SK-N-SH (cell line): ENCODE data around the gene TWSG1. TPM values are rescaled to one million over a fixed set of nuclear protein-coding genes. Genes with fewer than 3 reads are reported as not detected.

Source experiments
- CTCF ChIA-PET: fragments of 300-600, 350-600 bp; formaldehyde crosslinking; extraction: SDS; loops from one replicate; lab custom pipeline; 2021; lab: Yijun Ruan, JAX
- POLR2A ChIA-PET: fragments of 350-600 bp; sonication (Branson Sonifier 250); formaldehyde crosslinking; extraction: SDS; loops from one replicate; lab custom pipeline; 2020; ENCODE audit warnings: antibody characterized with exemption, inconsistent platforms; lab: Yijun Ruan, JAX
- DNase-seq: peaks from one replicate; pipeline ENCODE4 v3.0.0; 2012
- H2AFZ ChIP-seq: fragments of 200-600 bp; sonication (generic); 2 replicates; pipeline ENCODE4 v1.8.1; 2016; ENCODE audit warnings: antibody characterized with exemption, mild to moderate bottlenecking, low read depth
- H3F3A ChIP-seq: fragments of 200-600 bp; sonication (generic); replicated peaks from 2 replicates; pipeline ENCODE3; 2016; ENCODE audit warnings: antibody characterized with exemption, mild to moderate bottlenecking; ENCODE audit not compliant: insufficient read depth
- H3K27ac ChIP-seq, 2 experiments: fragments of 200-500 bp in 1 of 2; fragments of 200-600 bp in 1 of 2; sonication (Bioruptor generic) in 1 of 2; sonication (generic), shearing (Covaris generic) in 1 of 2; 2 replicates each; pipeline versions ENCODE4 v1.5.1 to v1.6.1; 2014 to 2016; ENCODE audit warnings: low read depth in 2 of 2, inconsistent platforms in 1 of 2, low read length in 1 of 2, mild to moderate bottlenecking in 1 of 2, mixed read lengths in 1 of 2
- H3K27me3 ChIP-seq: fragments of 200-600 bp; sonication (generic), shearing (Covaris generic); 2 replicates; pipeline ENCODE4 v1.6.1; 2016; ENCODE audit warnings: mixed run types; ENCODE audit not compliant: insufficient read depth
- H3K36me3 ChIP-seq, 2 experiments: fragments of 200-500 bp in 1 of 2; fragments of 200-600 bp in 1 of 2; sonication (Bioruptor generic) in 1 of 2; sonication (generic) in 1 of 2; replicated peaks in 1 of 2; 2 replicates each; pipeline versions ENCODE3 to v1.5.1; 2014 to 2016; ENCODE audit warnings: low read length in 1 of 2, mild to moderate bottlenecking in 1 of 2; ENCODE audit not compliant: insufficient read depth in 2 of 2, control insufficient read depth in 1 of 2
- H3K4me1 ChIP-seq, 2 experiments: fragments of 200-500 bp in 1 of 2; fragments of 200-600 bp in 1 of 2; sonication (Bioruptor generic) in 1 of 2; sonication (generic), shearing (Covaris generic) in 1 of 2; 2 replicates each; pipeline versions ENCODE4 v1.5.1 to v1.6.1; 2014 to 2016; ENCODE audit warnings: low read depth in 1 of 2, low read length in 1 of 2, mixed run types in 1 of 2; ENCODE audit not compliant: insufficient read depth in 2 of 2, control insufficient read depth in 1 of 2
- H3K4me2 ChIP-seq: fragments of 200-600 bp; sonication (generic), shearing (Covaris generic); 2 replicates; pipeline ENCODE4 v1.6.1; 2017; ENCODE audit warnings: mixed run types
- H3K4me3 ChIP-seq, 2 experiments: fragments of 200-500 bp in 1 of 2; fragments of 200-600 bp in 1 of 2; sonication (Bioruptor generic) in 1 of 2; sonication (generic), shearing (Covaris generic) in 1 of 2; 2 replicates each; pipeline versions ENCODE4 v1.5.1 to v1.8.1; 2014 to 2016; ENCODE audit warnings: low read depth in 2 of 2, inconsistent platforms in 1 of 2, low read length in 1 of 2, mild to moderate bottlenecking in 1 of 2, mixed read lengths in 1 of 2, moderate library complexity in 1 of 2
- H3K79me2 ChIP-seq: fragments of 200-600 bp; sonication (generic); 2 replicates; pipeline ENCODE4 v1.8.1; 2017; ENCODE audit warnings: mild to moderate bottlenecking; ENCODE audit not compliant: insufficient read depth
- H3K9ac ChIP-seq: fragments of 200-600 bp; sonication (generic); 2 replicates; pipeline ENCODE4 v1.6.1; 2017; ENCODE audit warnings: mixed run types
- H3K9me2 ChIP-seq: fragments of 200-600 bp; sonication (generic); 2 replicates; pipeline ENCODE4 v1.6.1; 2017; ENCODE audit warnings: mixed run types
- H3K9me3 ChIP-seq: fragments of 200-600 bp; sonication (generic); 2 replicates; pipeline ENCODE4 v1.6.1; 2017; ENCODE audit warnings: mixed run types, mild to moderate bottlenecking, moderate library complexity
- H4K20me1 ChIP-seq: fragments of 200-600 bp; sonication (generic); 2 replicates; pipeline ENCODE4 v1.6.1; 2017; ENCODE audit warnings: mild to moderate bottlenecking, mixed run types; ENCODE audit not compliant: insufficient read depth
- CHD2 ChIP-seq: fragments of 150-350 bp; IDR thresholded peaks from 2 replicates; pipeline ENCODE4 v1.6.1; 2018; ENCODE audit warnings: low read length; ENCODE audit not compliant: partially characterized antibody
- GATA2 ChIP-seq: sonication (generic); formaldehyde crosslinking; IDR thresholded peaks from 2 replicates; pipeline ENCODE4 v1.5.0; 2020; ENCODE audit warnings: mild to moderate bottlenecking, missing genetic modification reagents
- JUND ChIP-seq: IDR thresholded peaks from 2 replicates; pipeline ENCODE4 v1.4.0; 2012
- MEF2A ChIP-seq: IDR thresholded peaks from 2 replicates; pipeline ENCODE4 v1.4.0; 2012; ENCODE audit warnings: low read depth, borderline replicate concordance
- NFIC ChIP-seq: IDR thresholded peaks from 2 replicates; pipeline ENCODE4 v1.4.0; 2012; ENCODE audit warnings: borderline replicate concordance
- RCOR1 ChIP-seq: fragments of 150-350 bp; IDR thresholded peaks from 2 replicates; pipeline ENCODE4 v1.6.1; 2017; ENCODE audit warnings: antibody characterized with exemption, low read length
- SIN3A ChIP-seq: IDR thresholded peaks from 2 replicates; pipeline ENCODE4 v1.6.1; 2012; ENCODE audit warnings: low read depth, mild to moderate bottlenecking, low read length, moderate library complexity, borderline replicate concordance
- YY1 ChIP-seq: IDR thresholded peaks from 2 replicates; pipeline ENCODE4 v1.4.0; 2012; ENCODE audit warnings: low read depth, mild to moderate bottlenecking
- WGBS: methylation state at CpG from one replicate; pipeline ENCODE4 v1.1.6; 2017; ENCODE audit warnings: low lambda C conversion rate; 5-methylcytosine and 5-hydroxymethylcytosine counted together
- polyA plus RNA-seq, 3 experiments: library from polyadenylated mRNA; depleted of rRNA; stranded (reverse); fragments of >200 nt; gene quantifications; 2 replicates each; pipeline ENCODE4 v1.2.3, GENCODE V29; 2012
- TF ChIP-seq, protein P1 (sequence below): IDR thresholded peaks from 2 replicates; pipeline ENCODE4 v1.4.0; 2012; ENCODE audit warnings: low read depth, borderline replicate concordance
- TF ChIP-seq, protein P2 (sequence below): fragments of 150-350 bp; IDR thresholded peaks from 2 replicates; pipeline ENCODE4 v1.6.1; 2017; ENCODE audit warnings: antibody characterized with exemption, low read length, low read depth, borderline replicate concordance
- TF ChIP-seq, protein P3 (sequence below): IDR thresholded peaks from 2 replicates; pipeline ENCODE4 v1.4.0; 2012; ENCODE audit warnings: low read depth
- TF ChIP-seq, protein P4 (sequence below): IDR thresholded peaks from 2 replicates; pipeline ENCODE4 v1.4.0; 2012; ENCODE audit warnings: low read depth, borderline replicate concordance

The TWSG1 gene
- polyA plus RNA-seq, 1 of the 3 experiments (the other 2 are of a cell fraction): 44.0 TPM

DNA sequence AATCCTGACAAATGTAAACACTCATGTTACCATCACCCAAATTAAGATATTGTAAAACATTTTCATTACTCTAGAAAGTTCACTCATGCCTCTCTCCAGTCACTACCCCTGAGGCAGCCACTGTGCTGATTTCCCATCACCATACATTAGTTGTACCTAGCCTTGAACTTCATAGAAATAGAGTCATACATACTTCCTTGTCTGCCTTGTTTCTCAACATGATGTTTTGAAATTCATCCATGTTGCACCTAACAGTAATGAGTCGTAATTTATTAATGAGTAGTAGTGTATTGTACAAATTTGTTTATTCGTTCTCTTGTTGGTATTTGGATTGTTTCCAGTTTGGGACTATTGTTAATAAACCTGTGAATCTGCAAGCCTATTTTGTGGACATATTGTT lies 49.0 kb upstream of the TWSG1 start:
- H3K27ac ChIP-seq: no peak overlapping the region
- no peaks in the 10 kb centered on the region for H3K4me1 ChIP-seq
- H3K9me3 ChIP-seq: no peaks in the 10 kb centered on the region
- ChIA-PET CTCF (no interaction called here), POLR2A (no interaction called here)
- DNase-seq: no peak
- no peaks in the 10 kb centered on the region for H4K20me1 ChIP-seq
- H3K79me2 ChIP-seq: no peaks in the 10 kb centered on the region
- peaks cover 5 to 18% of the 10 kb centered on the region in 2 experiments for H3K36me3 ChIP-seq
- no peak overlapping the region for H2AFZ ChIP-seq
- no peaks in the 10 kb centered on the region for H3K9me2 ChIP-seq
- 98% methylated on average over 2 of the region's 2 CpGs for WGBS
- H3K9ac ChIP-seq: no peak overlapping the region
- H3K27me3 ChIP-seq: no peaks in the 10 kb centered on the region
- no peak overlapping the region for H3K4me2 ChIP-seq
- H3K4me3 ChIP-seq: no peak overlapping the region
- no peak for TF ChIP-seq NFIC
- TF ChIP-seq MEF2A: no peak
- TF ChIP-seq, protein P1, sequence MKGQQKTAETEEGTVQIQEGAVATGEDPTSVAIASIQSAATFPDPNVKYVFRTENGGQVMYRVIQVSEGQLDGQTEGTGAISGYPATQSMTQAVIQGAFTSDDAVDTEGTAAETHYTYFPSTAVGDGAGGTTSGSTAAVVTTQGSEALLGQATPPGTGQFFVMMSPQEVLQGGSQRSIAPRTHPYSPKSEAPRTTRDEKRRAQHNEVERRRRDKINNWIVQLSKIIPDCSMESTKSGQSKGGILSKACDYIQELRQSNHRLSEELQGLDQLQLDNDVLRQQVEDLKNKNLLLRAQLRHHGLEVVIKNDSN: no peak
- no peak for TF ChIP-seq YY1
- TF ChIP-seq, protein P2, sequence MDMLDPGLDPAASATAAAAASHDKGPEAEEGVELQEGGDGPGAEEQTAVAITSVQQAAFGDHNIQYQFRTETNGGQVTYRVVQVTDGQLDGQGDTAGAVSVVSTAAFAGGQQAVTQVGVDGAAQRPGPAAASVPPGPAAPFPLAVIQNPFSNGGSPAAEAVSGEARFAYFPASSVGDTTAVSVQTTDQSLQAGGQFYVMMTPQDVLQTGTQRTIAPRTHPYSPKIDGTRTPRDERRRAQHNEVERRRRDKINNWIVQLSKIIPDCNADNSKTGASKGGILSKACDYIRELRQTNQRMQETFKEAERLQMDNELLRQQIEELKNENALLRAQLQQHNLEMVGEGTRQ: no peak
- no peak for TF ChIP-seq CHD2
- TF ChIP-seq, protein P3, sequence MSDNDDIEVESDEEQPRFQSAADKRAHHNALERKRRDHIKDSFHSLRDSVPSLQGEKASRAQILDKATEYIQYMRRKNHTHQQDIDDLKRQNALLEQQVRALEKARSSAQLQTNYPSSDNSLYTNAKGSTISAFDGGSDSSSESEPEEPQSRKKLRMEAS: no peak
- no peak for TF ChIP-seq GATA2 (CRISPR knock-in tag)
- no peak for TF ChIP-seq SIN3A
- H3F3A ChIP-seq: peaks cover 3% of the 10 kb centered on the region

DNA sequence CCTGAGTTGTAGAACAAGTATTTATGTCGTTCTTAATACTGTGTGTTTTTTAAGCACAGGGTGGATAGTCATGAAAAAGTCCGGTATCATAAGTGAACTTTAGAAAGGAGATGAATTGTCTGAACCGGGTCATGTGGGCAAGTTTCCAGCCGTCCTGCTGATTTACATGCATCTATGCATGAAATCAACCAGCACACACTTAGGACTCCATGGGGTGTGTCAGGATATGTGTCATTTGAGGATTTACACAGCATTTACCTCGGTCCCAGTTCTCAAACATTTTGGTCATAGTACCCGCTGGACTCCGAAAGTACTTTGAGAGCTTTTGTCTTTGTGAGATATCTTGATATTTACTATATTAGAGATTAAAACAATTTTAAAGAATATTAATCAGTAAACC lies 47.5 kb upstream of the TWSG1 start:
- Histone ChIP-seq H3K4me2 (no peak overlapping the region), H3K27me3 (no peaks in the 10 kb centered on the region), H4K20me1 (no peaks in the 10 kb centered on the region), H3F3A (peaks cover 3% of the 10 kb centered on the region), H3K27ac (no peak overlapping the region), H3K9ac (no peak overlapping the region), H3K4me1 (no peaks in the 10 kb centered on the region), H3K79me2 (no peaks in the 10 kb centered on the region), H3K9me3 (no peaks in the 10 kb centered on the region), H2AFZ (no peak overlapping the region), H3K36me3 (peaks cover 2 to 13% of the 10 kb centered on the region in 2 experiments), H3K4me3 (no peak overlapping the region), H3K9me2 (no peaks in the 10 kb centered on the region)
- 81% methylated on average over 7 of the region's 7 CpGs for WGBS
- DNase-seq: no peak
- POLR2A ChIA-PET: no interaction called here
- TF ChIP-seq CHD2 (no peak), RCOR1 (no peak), JUND (no peak)
- TF ChIP-seq, protein P4, sequence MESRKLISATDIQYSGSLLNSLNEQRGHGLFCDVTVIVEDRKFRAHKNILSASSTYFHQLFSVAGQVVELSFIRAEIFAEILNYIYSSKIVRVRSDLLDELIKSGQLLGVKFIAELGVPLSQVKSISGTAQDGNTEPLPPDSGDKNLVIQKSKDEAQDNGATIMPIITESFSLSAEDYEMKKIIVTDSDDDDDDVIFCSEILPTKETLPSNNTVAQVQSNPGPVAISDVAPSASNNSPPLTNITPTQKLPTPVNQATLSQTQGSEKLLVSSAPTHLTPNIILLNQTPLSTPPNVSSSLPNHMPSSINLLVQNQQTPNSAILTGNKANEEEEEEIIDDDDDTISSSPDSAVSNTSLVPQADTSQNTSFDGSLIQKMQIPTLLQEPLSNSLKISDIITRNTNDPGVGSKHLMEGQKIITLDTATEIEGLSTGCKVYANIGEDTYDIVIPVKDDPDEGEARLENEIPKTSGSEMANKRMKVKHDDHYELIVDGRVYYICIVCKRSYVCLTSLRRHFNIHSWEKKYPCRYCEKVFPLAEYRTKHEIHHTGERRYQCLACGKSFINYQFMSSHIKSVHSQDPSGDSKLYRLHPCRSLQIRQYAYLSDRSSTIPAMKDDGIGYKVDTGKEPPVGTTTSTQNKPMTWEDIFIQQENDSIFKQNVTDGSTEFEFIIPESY: no peak
- CTCF ChIA-PET: no interaction called here
